Measurements from ENCODE around the gene INPP4A. TPM values are rescaled to one million over a fixed set of nuclear protein-coding genes. Genes with fewer than 3 reads are reported as not detected.

INPP4A gene
- total and polyA plus RNA-seq, 2 of the 13 experiments (the other 11 are each of a cell fraction or from before 2014, with no cell fraction given) = 10.1 to 10.9 TPM

DNA sequence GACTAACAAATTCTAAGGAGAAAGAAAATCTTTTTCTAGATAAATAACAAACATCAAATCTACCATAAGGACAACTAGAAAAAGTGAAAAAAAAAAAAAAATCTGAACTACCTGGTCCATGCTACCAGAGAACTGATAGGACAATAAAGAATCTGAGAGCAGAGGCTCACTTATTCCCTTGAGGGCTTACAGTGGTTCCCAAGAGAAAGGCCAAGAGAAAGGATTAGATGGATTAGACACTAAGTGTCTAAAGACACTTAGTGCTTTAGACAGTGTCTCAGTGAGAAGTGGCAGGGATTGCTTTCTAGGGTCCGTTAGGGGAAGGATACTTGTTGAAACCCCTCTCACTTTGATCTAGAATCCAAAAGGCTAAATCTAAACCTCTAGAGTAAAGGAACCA is 85.5 kb downstream of the INPP4A start:
- no peak overlapping the region for H3K4me3 ChIP-seq (replicated peaks in 1 of 3; ENCODE audit: insufficient read depth in 1 of 3, low read depth in 2 of 3, low read length in 3 of 3)
- CTCF ChIA-PET (ENCODE audit: low intra/inter-chr PET ratio, low total read pairs) = no interaction called here
- H3K4me1 ChIP-seq (ENCODE audit: insufficient read depth, low read length) = no peaks in the 10 kb centered on the region
- no peaks in the 10 kb centered on the region for H3K9me3 ChIP-seq (ENCODE audit: low read length)
- no peak for TF ChIP-seq KDM4B (CRISPR knock-in tag; IDR thresholded peaks at IDR 0.05)
- TF ChIP-seq SMC3 (IDR thresholded peaks at IDR 0.05; ENCODE audit: low read length) = no peak
- TF ChIP-seq ZMYM3 (CRISPR knock-in tag; IDR thresholded peaks at IDR 0.05) = no peak
- TF ChIP-seq GATAD1 (CRISPR knock-in tag; IDR thresholded peaks at IDR 0.05) = no peak
- TF ChIP-seq, protein P1, sequence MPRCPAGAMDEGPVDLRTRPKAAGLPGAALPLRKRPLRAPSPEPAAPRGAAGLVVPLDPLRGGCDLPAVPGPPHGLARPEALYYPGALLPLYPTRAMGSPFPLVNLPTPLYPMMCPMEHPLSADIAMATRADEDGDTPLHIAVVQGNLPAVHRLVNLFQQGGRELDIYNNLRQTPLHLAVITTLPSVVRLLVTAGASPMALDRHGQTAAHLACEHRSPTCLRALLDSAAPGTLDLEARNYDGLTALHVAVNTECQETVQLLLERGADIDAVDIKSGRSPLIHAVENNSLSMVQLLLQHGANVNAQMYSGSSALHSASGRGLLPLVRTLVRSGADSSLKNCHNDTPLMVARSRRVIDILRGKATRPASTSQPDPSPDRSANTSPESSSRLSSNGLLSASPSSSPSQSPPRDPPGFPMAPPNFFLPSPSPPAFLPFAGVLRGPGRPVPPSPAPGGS (CRISPR knock-in tag; IDR thresholded peaks at IDR 0.05) = no peak
- FAIRE-seq (no peak), DNase-seq (ENCODE audit: low spot score) (no peak), ATAC-seq (no peak)
- POLR2A ChIA-PET = no interaction called here
- no peak overlapping the region for H3K27ac ChIP-seq (ENCODE audit: extremely low read length, insufficient read depth, low read length)
- no peak overlapping the region for H3K4me2 ChIP-seq (ENCODE audit: low read depth, low read length)
- in situ Hi-C loops (cut with HindIII; ENCODE audit: extremely low pct_ligation_motif_present, low pct_unique_long_range_greater_than_20kb) (no loop called here), intact Hi-C loops (cut with micrococcal nuclease; ENCODE audit: unreplicated experiment) (no loop called here)
- BruUV-seq (replicated peaks) = no TSS peak
- no peaks in the 10 kb centered on the region; a peak in 1 of 5 replicates for H3K36me3 ChIP-seq (replicated peaks in 1 of 2; ENCODE audit: control insufficient read depth in 1 of 2, insufficient read depth in 2 of 2, low read length in 2 of 2)
- H3K9ac ChIP-seq (ENCODE audit: insufficient read depth, low read depth, low read length) = no peak overlapping the region
- no peaks in the 10 kb centered on the region for H4K20me1 ChIP-seq (ENCODE audit: insufficient read depth, low read length)
- H3K27me3 ChIP-seq (ENCODE audit: control insufficient read depth in 1 of 2, insufficient read depth in 2 of 2, low read length in 2 of 2) = no peaks in the 10 kb centered on the region
- no peaks in the 10 kb centered on the region for H3K79me2 ChIP-seq (ENCODE audit: insufficient read depth, low read length)
- no peak overlapping the region for H2AFZ ChIP-seq (ENCODE audit: low read length)
- WGBS (ENCODE audit: low lambda C conversion rate) = 89% methylated on average over 1 of the region's 1 CpG

DNA sequence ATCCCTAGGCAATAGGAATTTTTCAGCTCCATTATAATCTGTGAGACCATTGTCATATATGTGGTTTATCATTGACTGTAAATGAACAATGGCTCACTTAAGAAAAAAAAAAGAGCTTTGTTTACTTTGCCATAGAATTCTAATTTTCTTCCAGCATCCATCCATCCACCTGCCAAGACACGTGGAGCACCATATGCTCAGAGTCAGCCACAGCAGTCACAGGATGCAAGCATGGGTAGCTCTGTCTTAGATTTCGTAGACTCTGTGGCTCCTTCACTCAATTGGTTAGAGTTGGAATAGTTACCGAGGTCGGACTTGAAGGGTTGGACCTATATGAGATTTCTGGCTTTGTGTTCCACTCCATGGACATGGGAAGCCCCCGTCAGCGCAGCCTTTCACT is 88.1 kb downstream of the INPP4A start:
- Histone ChIP-seq H3K9ac (ENCODE audit: insufficient read depth, low read depth, low read length) (no peak overlapping the region), H2AFZ (ENCODE audit: low read length) (no peak overlapping the region), H3K4me3 (replicated peaks in 1 of 3; ENCODE audit: insufficient read depth in 1 of 3, low read depth in 2 of 3, low read length in 3 of 3) (no peak overlapping the region), H3K4me2 (ENCODE audit: low read depth, low read length) (no peak overlapping the region), H3K36me3 (replicated peaks in 1 of 2; ENCODE audit: control insufficient read depth in 1 of 2, insufficient read depth in 2 of 2, low read length in 2 of 2) (peaks cover 4 to 5% of the 10 kb centered on the region in 2 experiments; a peak in 1 of 5 replicates), H3K79me2 (ENCODE audit: insufficient read depth, low read length) (no peaks in the 10 kb centered on the region), H3K4me1 (ENCODE audit: insufficient read depth, low read length) (no peaks in the 10 kb centered on the region), H4K20me1 (ENCODE audit: insufficient read depth, low read length) (no peaks in the 10 kb centered on the region), H3K9me3 (ENCODE audit: low read length) (no peaks in the 10 kb centered on the region), H3K27ac (ENCODE audit: extremely low read length, insufficient read depth, low read length) (no peak overlapping the region), H3K27me3 (ENCODE audit: control insufficient read depth in 1 of 2, insufficient read depth in 2 of 2, low read length in 2 of 2) (no peaks in the 10 kb centered on the region)
- intact Hi-C loops (cut with micrococcal nuclease; ENCODE audit: unreplicated experiment) = no loop called here
- 93% methylated on average over 6 of the region's 6 CpGs for WGBS (ENCODE audit: low lambda C conversion rate)
- POLR2A ChIA-PET = no interaction called here
- no peak for ATAC-seq
- DNase-seq (ENCODE audit: low spot score) = no peak
- FAIRE-seq = no peak
- CTCF ChIA-PET (ENCODE audit: low intra/inter-chr PET ratio, low total read pairs) = no interaction called here
- in situ Hi-C loops (cut with HindIII; ENCODE audit: extremely low pct_ligation_motif_present, low pct_unique_long_range_greater_than_20kb) = no loop called here
- no TSS peak for BruUV-seq (replicated peaks)
- no peak for TF ChIP-seq ZNF562 (CRISPR knock-in tag; IDR thresholded peaks at IDR 0.05; ENCODE audit: borderline replicate concordance)
- TF ChIP-seq ZNF10 (CRISPR knock-in tag; IDR thresholded peaks at IDR 0.05; ENCODE audit: borderline replicate concordance, low read depth) = no peak
- TF ChIP-seq, protein P2, sequence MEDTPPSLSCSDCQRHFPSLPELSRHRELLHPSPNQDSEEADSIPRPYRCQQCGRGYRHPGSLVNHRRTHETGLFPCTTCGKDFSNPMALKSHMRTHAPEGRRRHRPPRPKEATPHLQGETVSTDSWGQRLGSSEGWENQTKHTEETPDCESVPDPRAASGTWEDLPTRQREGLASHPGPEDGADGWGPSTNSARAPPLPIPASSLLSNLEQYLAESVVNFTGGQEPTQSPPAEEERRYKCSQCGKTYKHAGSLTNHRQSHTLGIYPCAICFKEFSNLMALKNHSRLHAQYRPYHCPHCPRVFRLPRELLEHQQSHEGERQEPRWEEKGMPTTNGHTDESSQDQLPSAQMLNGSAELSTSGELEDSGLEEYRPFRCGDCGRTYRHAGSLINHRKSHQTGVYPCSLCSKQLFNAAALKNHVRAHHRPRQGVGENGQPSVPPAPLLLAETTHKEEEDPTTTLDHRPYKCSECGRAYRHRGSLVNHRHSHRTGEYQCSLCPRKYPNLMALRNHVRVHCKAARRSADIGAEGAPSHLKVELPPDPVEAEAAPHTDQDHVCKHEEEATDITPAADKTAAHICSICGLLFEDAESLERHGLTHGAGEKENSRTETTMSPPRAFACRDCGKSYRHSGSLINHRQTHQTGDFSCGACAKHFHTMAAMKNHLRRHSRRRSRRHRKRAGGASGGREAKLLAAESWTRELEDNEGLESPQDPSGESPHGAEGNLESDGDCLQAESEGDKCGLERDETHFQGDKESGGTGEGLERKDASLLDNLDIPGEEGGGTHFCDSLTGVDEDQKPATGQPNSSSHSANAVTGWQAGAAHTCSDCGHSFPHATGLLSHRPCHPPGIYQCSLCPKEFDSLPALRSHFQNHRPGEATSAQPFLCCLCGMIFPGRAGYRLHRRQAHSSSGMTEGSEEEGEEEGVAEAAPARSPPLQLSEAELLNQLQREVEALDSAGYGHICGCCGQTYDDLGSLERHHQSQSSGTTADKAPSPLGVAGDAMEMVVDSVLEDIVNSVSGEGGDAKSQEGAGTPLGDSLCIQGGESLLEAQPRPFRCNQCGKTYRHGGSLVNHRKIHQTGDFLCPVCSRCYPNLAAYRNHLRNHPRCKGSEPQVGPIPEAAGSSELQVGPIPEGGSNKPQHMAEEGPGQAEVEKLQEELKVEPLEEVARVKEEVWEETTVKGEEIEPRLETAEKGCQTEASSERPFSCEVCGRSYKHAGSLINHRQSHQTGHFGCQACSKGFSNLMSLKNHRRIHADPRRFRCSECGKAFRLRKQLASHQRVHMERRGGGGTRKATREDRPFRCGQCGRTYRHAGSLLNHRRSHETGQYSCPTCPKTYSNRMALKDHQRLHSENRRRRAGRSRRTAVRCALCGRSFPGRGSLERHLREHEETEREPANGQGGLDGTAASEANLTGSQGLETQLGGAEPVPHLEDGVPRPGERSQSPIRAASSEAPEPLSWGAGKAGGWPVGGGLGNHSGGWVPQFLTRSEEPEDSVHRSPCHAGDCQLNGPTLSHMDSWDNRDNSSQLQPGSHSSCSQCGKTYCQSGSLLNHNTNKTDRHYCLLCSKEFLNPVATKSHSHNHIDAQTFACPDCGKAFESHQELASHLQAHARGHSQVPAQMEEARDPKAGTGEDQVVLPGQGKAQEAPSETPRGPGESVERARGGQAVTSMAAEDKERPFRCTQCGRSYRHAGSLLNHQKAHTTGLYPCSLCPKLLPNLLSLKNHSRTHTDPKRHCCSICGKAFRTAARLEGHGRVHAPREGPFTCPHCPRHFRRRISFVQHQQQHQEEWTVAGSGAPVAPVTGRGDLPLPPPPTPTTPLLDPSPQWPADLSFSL (CRISPR knock-in tag; IDR thresholded peaks at IDR 0.05) = no peak
- no peak for TF ChIP-seq SRY (CRISPR knock-in tag; IDR thresholded peaks at IDR 0.05)
- no peak for TF ChIP-seq ZFYVE20 (CRISPR knock-in tag; IDR thresholded peaks at IDR 0.05; ENCODE audit: borderline replicate concordance, low read depth)
- no peak for TF ChIP-seq ZNF510 (CRISPR knock-in tag; IDR thresholded peaks at IDR 0.05; ENCODE audit: low read depth)
- no peak for TF ChIP-seq ZSCAN21 (CRISPR knock-in tag; IDR thresholded peaks at IDR 0.05; ENCODE audit: borderline replicate concordance)
